ENCODE results near the gene PDPN.

Gene PDPN

GRCh38 chr1:13666317-13666716 is 82.7 kb downstream of the PDPN start:
- DNase-seq (ENCODE audit: low read depth) = no peak
- no peak overlapping the region for H3K4me3 ChIP-seq (ENCODE audit: low read length)
- TF ChIP-seq, protein P1, sequence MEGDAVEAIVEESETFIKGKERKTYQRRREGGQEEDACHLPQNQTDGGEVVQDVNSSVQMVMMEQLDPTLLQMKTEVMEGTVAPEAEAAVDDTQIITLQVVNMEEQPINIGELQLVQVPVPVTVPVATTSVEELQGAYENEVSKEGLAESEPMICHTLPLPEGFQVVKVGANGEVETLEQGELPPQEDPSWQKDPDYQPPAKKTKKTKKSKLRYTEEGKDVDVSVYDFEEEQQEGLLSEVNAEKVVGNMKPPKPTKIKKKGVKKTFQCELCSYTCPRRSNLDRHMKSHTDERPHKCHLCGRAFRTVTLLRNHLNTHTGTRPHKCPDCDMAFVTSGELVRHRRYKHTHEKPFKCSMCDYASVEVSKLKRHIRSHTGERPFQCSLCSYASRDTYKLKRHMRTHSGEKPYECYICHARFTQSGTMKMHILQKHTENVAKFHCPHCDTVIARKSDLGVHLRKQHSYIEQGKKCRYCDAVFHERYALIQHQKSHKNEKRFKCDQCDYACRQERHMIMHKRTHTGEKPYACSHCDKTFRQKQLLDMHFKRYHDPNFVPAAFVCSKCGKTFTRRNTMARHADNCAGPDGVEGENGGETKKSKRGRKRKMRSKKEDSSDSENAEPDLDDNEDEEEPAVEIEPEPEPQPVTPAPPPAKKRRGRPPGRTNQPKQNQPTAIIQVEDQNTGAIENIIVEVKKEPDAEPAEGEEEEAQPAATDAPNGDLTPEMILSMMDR (conservative IDR thresholded peaks at IDR 0.05; ENCODE audit: low read depth, low read length) = no peak
